ENCODE results near the gene AKR1D1. TPM values are rescaled to one million over a fixed set of nuclear protein-coding genes. Genes with fewer than 3 reads are reported as not detected.

The AKR1D1 gene
- total RNA-seq, 1 experiment from 2014 or later = not detected

GRCh38 chr7:138122162-138122561 is 45.9 kb downstream of the AKR1D1 start:
- H3K9me2 ChIP-seq (ENCODE audit: insufficient read depth) = no peaks in the 10 kb centered on the region
- POLR2A ChIA-PET (ENCODE audit: unreplicated experiment) = no interaction called here
- H3K79me2 ChIP-seq (ENCODE audit: low read depth) = no peaks in the 10 kb centered on the region
- no peak overlapping the region for H3K27ac ChIP-seq
- TF ChIP-seq, protein P1, sequence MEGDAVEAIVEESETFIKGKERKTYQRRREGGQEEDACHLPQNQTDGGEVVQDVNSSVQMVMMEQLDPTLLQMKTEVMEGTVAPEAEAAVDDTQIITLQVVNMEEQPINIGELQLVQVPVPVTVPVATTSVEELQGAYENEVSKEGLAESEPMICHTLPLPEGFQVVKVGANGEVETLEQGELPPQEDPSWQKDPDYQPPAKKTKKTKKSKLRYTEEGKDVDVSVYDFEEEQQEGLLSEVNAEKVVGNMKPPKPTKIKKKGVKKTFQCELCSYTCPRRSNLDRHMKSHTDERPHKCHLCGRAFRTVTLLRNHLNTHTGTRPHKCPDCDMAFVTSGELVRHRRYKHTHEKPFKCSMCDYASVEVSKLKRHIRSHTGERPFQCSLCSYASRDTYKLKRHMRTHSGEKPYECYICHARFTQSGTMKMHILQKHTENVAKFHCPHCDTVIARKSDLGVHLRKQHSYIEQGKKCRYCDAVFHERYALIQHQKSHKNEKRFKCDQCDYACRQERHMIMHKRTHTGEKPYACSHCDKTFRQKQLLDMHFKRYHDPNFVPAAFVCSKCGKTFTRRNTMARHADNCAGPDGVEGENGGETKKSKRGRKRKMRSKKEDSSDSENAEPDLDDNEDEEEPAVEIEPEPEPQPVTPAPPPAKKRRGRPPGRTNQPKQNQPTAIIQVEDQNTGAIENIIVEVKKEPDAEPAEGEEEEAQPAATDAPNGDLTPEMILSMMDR (conservative IDR thresholded peaks at IDR 0.05) = no peak
- TF ChIP-seq EZH2 (IDR thresholded peaks at IDR 0.05; ENCODE audit: low read depth) = no peak
- H3F3A ChIP-seq (ENCODE audit: insufficient read depth, low read depth) = peaks cover 10% of the 10 kb centered on the region
- BruUV-seq (replicated peaks) = no TSS peak
- no peaks in the 10 kb centered on the region for H3K27me3 ChIP-seq (ENCODE audit: insufficient read depth, low read depth)
- no peaks in the 10 kb centered on the region for H3K36me3 ChIP-seq (ENCODE audit: low read depth)
- no peak overlapping the region for H3K4me2 ChIP-seq
- peaks cover 19% of the 10 kb centered on the region for H3K4me1 ChIP-seq (replicated peaks; ENCODE audit: insufficient read depth)
- H3K9me3 ChIP-seq (ENCODE audit: insufficient read depth, low read depth) = peaks cover 2% of the 10 kb centered on the region; the same call in 1 of the 2 replicates
- intact Hi-C loops (cut with micrococcal nuclease; ENCODE audit: unreplicated experiment) = no loop called here
- no peaks in the 10 kb centered on the region for H4K20me1 ChIP-seq (ENCODE audit: insufficient read depth)
- H2AFZ ChIP-seq = no peak overlapping the region
- no peak overlapping the region for H3K4me3 ChIP-seq
- CTCF ChIA-PET = no interaction called here
- no peak for DNase-seq

GRCh38 chr7:138125119-138125518 is 48.9 kb downstream of the AKR1D1 start:
- BruUV-seq (replicated peaks) = no TSS peak
- CTCF ChIA-PET = no interaction called here
- DNase-seq = no peak

DNA sequence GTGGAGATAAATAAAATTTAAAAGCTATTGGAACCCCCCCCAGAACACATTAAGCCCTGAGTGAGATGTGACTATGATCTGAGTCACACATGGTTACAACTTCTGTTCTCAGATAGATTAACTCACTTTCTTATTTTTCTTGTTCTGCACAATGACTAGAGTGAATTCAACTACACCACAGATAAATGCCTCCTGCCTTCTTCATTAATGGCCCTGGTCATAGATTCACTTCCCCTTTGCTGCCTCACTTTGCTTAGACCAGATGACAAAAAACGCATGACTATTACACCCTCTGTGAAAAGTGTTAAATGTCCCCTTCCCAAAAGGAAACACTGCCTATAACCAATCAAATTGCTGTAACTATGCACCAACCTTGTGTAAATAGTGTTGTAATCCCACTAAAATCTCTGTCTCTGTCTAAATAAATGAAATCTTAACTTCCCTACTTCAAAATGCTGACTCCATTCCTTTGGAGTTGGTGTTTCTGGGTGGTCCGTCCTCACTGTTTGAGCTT is 49.4 kb downstream of the AKR1D1 start:
- DNase-seq = peak in 1 of 2 experiments; percentile 67
- Histone ChIP-seq H3K9me2 (ENCODE audit: insufficient read depth) (no peaks in the 10 kb centered on the region), H3F3A (ENCODE audit: insufficient read depth, low read depth) (peaks cover 10% of the 10 kb centered on the region), H3K4me3 (no peak overlapping the region), H4K20me1 (ENCODE audit: insufficient read depth) (no peaks in the 10 kb centered on the region), H2AFZ (0 out of 2 replicates have a peak overlapping the region, but pooled peaks have one; percentile 31), H3K4me1 (replicated peaks; ENCODE audit: insufficient read depth) (peaks cover 19% of the 10 kb centered on the region), H3K36me3 (ENCODE audit: low read depth) (no peaks in the 10 kb centered on the region), H3K9me3 (ENCODE audit: insufficient read depth, low read depth) (peaks cover 2% of the 10 kb centered on the region; the same call in 1 of the 2 replicates), H3K79me2 (ENCODE audit: low read depth) (no peaks in the 10 kb centered on the region), H3K27me3 (ENCODE audit: insufficient read depth, low read depth) (no peaks in the 10 kb centered on the region), H3K4me2 (peak overlapping the region; percentile 57), H3K27ac (peak overlapping the region; percentile 71)
- no TSS peak for BruUV-seq (replicated peaks)
- ChIA-PET POLR2A (ENCODE audit: unreplicated experiment) (no interaction called here), CTCF (no interaction called here)
- TF ChIP-seq, protein P1 (conservative IDR thresholded peaks at IDR 0.05) = no peak
- no peak for TF ChIP-seq EZH2 (IDR thresholded peaks at IDR 0.05; ENCODE audit: low read depth)
- intact Hi-C loops (cut with micrococcal nuclease; ENCODE audit: unreplicated experiment) = no loop called here

More at GRCh38 chr7:138125119-138125518, 48.9 kb downstream of the AKR1D1 start:
- Histone ChIP-seq H3K4me2 (peak overlapping the region; percentile 57; the same call in 1 of the 2 replicates), H3K9me3 (ENCODE audit: insufficient read depth, low read depth) (peaks cover 2% of the 10 kb centered on the region; the same call in 1 of the 2 replicates), H3F3A (ENCODE audit: insufficient read depth, low read depth) (peaks cover 10% of the 10 kb centered on the region), H3K4me1 (replicated peaks; ENCODE audit: insufficient read depth) (peaks cover 19% of the 10 kb centered on the region), H3K9me2 (ENCODE audit: insufficient read depth) (no peaks in the 10 kb centered on the region), H3K79me2 (ENCODE audit: low read depth) (no peaks in the 10 kb centered on the region), H3K27ac (peak overlapping the region; percentile 71), H4K20me1 (ENCODE audit: insufficient read depth) (no peaks in the 10 kb centered on the region), H3K27me3 (ENCODE audit: insufficient read depth, low read depth) (no peaks in the 10 kb centered on the region), H3K36me3 (ENCODE audit: low read depth) (no peaks in the 10 kb centered on the region), H2AFZ (0 out of 2 replicates have a peak overlapping the region, but pooled peaks have one; percentile 32), H3K4me3 (no peak overlapping the region)
- POLR2A ChIA-PET (ENCODE audit: unreplicated experiment) = no interaction called here
- no peak for TF ChIP-seq EZH2 (IDR thresholded peaks at IDR 0.05; ENCODE audit: low read depth)
- TF ChIP-seq, protein P1 (conservative IDR thresholded peaks at IDR 0.05) = no peak
- intact Hi-C loops (cut with micrococcal nuclease; ENCODE audit: unreplicated experiment) = no loop called here

Measured in PC-9 (cell line).